NCI-H1092 (cell line): Measurements from ENCODE around the gene GGT7.
A peak's percentile ranks its signal among the peaks of the same experiment; 100 is the strongest.
"Not testable (repeated sequence)": the region's sequence is repeated elsewhere in the genome, so short reads cannot be mapped to it uniquely, and the experiment has no call there.

Source experiments
- DNase-seq: peaks from one replicate; lab custom pipeline; 2025; lab: John Stamatoyannopoulos, UW

Gene GGT7

DNA sequence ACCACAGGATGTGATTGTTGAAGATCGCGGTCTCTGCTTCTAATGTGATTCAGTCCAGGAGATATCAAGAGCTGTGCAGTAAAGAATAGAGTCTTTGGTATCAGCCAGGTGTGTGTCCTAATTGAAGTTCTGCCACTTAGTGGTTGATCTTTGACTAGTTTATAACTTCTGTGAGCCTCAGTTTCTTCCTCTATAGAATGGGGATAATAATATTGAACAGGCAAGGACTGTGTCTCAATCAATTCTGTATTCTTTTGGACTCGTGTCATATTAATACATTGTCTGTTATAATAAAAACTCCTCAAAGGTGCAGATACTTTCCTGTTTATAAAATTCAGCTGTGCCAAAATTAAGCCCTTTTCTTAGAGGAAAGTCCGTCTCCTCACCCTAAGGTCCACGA lies 24.1 kb downstream of the GGT7 start:
- no peak for DNase-seq

DNA sequence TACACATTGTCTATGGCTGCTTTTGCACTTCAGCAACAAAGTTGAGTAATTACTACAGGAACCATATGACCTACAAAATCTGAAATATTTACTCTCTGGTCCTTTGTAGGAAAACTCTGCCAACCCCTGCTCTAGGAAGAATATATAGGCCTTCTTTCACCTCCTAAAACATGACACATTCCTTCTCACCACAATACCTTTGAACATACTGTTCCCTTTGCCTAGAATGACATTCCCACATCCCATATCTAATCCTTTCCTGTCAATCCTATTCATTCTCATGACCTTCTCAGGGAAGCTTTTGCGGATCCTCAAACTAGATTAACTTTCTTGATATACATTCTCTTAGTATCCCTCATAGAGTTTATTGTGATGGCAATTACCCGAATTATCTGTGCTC lies 29.2 kb downstream of the GGT7 start:
- DNase-seq: no peak

DNA sequence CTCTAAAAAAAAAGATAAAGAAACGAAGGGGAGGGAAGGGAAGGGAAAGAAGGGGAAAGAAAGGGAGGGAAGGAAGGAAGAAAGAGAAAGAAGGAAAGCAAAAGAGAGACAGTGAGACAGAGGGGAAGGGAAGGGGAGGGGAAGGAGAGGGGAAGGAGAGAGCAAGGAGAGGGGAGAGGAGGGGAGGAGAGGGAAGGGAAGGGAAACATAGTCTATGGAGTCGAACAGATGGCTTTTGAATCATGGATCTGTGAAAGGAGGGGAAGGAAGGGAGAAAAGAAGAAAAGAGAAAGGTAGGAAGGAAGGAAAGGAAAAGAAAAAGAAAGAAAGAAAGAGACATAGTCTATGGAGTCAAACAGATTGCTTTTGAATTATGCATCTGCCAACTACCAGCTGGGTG lies 30.5 kb downstream of the GGT7 start:
- no peak for DNase-seq

- DNase-seq: no peak
Observed at GRCh38 chr20:34834459-34834893, 38.2 kb downstream of the GGT7 start.

DNA sequence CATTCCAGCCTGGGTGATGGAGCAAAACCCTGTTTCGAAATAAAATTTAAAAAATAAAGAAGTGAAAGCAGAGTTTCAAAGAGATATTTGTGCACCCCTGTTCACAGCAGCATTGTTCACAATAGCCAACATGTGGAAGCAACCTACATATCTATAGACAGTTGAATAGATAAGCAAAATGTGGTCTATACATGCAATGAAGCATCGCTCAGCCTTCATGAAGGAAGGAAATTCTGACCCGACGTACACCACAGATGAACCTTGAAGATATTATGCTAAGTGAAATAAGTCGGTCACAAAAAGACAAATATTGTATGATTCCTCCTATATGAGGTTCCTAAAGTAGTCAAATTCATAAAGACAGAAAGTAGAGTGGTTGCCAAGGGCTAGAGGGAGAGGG lies 40.7 kb downstream of the GGT7 start:
- DNase-seq: no peak

- DNase-seq: no peak
Observed at GRCh38 chr20:34829191-34829590, 43.5 kb downstream of the GGT7 start.

GRCh38 chr20:34825530-34826362 lies 46.9 kb downstream of the GGT7 start, which contains the start of gene NCOA6:
Gene NCOA6, minus strand, starts transcription at chr20:34825651. Its CDS starts 43,296 bp downstream, at chr20:34782355.
- peak; percentile 75 for DNase-seq

DNA sequence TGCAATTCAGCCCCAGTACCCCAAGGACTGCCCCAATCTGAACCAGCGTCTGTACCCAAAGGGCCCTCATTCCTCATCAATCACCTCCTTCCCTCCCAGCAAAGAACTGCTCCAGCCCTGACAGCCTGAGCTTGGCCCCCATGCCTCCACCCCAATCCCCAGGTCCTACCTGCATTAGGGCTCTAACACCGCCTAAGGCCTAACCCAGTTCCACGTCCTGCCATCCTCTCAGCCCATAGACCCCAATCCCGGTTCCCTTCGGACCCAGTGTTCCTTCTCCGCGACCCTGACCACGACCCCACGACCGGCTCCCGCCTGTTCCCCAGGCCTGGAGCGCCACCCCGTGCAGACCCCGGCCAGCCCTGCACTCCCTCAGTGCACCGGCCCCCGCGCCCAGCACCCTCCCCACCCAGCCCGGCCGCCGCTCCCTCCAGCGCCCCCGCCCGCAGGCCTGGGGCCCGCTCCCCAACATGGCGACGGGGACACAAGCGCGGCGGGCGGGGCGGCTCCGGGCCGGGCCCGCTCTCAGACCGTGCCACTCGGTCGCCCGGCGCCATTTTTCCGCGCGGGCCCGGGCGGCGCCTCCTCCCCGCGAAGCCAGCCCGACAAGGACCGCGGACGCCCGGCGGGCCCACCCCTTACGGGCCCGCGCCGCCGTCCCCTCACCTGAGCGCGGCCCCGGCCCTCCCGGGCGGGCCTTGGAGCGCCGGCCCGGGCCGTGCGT lies 47.7 kb downstream of the GGT7 start:
- DNase-seq: peak; percentile 52

GRCh38 chr20:34824452-34824805 lies 48.2 kb downstream of the GGT7 start:
- peak; percentile 18 for DNase-seq

- no peak for DNase-seq
Observed at GRCh38 chr20:34824026-34824425, 48.6 kb downstream of the GGT7 start.

GRCh38 chr20:34820805-34821578 lies 51.7 kb downstream of the GGT7 start:
- no peak for DNase-seq

DNA sequence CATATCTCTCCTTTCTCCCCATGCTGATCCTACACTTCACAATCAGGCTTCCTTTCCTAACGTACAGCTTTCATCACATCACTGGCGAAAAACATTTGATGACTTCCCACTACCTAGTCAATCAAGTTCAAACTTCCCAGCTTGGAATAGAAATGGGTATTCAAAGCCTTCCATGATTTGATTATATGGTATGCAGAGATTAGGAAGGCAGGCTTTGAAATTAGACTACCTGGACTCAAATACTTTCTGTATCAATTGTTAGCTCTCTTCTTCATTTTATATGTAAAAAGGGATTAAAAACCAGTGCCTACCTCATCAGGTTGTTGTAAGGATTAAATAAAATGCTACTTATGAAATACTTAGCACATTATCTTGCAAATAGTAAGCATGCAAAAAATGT lies 54.9 kb downstream of the GGT7 start:
- DNase-seq: no peak

- DNase-seq: no peak
Observed at GRCh38 chr20:34817072-34817471, 55.6 kb downstream of the GGT7 start.

GRCh38 chr20:34815636-34816035 lies 57.0 kb downstream of the GGT7 start:
- DNase-seq: no peak

DNA sequence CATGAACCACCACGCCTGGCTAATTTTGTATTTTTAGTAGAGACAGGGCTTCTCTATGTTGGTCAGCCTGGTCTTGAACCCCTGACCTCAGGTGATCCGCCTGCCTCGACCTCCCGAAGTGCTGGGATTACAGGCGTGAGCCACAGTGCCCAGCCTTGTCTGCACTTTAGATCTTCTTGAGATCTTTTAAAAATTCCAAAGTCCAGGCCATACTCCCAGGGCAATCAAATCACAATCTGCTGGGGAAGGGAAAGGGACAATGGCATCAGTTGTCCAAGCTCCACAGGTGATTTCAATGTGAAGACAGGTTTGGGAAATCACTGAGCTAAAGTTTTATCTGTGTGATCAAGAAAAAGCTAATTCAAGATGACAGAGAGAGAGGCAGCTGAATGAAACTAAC lies 64.1 kb downstream of the GGT7 start:
- no peak for DNase-seq

- not testable (repeated sequence) for DNase-seq
Observed at GRCh38 chr20:34807944-34808465, 64.7 kb downstream of the GGT7 start.

DNA sequence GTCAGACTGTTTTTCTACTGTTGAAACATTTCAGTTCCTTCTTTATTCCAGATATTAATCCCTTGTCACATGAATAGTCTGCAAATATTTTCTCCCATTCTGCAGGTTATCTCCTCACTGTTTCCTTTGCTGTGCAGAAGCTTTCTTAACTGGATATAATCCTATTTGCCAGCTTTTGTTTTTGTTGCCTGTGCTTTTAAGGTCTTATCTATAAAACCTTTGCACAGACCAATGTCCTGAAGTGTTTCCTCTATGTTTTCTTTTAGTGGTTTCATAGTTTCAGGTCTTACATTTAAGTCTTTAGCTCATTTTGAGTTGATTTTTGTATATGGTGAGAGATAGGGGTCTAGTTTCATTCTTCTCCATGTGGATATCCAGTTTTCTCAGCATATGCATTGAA lies 66.4 kb downstream of the GGT7 start:
- DNase-seq: no peak

- DNase-seq: no peak
Observed at GRCh38 chr20:34798871-34799270, 73.8 kb downstream of the GGT7 start.

GRCh38 chr20:34798328-34798727 lies 74.3 kb downstream of the GGT7 start:
- no peak for DNase-seq

- no peak for DNase-seq
Observed at GRCh38 chr20:34797012-34797995, 75.4 kb downstream of the GGT7 start.
